WTC11 (cell line): ENCODE data around the gene RLN2. TPM values are rescaled to one million over a fixed set of nuclear protein-coding genes. Genes with fewer than 3 reads are reported as not detected.

ENCODE experiments used
- ATAC-seq: fragments of 200-7000 bp; cut with Tn5 transposase; 2 replicates; pipeline ENCODE4 v1.10.0; 2021; ENCODE audit warnings: mild to moderate bottlenecking, moderate library complexity
- CTCF ChIA-PET: fragments of 300-600 bp; sonication (Branson Sonifier 250); formaldehyde crosslinking; loops from one replicate; lab custom pipeline; 2021; ENCODE audit warnings: antibody characterized with exemption; lab: Charles Lee
- POLR2A ChIA-PET: fragments of 350-600 bp; sonication (Branson Sonifier 250); formaldehyde crosslinking; loops from one replicate; lab custom pipeline; 2021; ENCODE audit warnings: antibody characterized with exemption; lab: Charles Lee
- DNase-seq: peaks from one replicate; pipeline ENCODE4 v3.0.0; 2021; ENCODE audit warnings: low spot score
- H3K27ac Mint-ChIP-seq: 2 replicates; pipeline ENCODE4 v1.8.0; 2021; ENCODE audit warnings: mixed read lengths
- H3K27me3 Mint-ChIP-seq: 2 replicates; pipeline ENCODE4 v1.8.0; 2021; ENCODE audit warnings: low read depth, mild to moderate bottlenecking, moderate library complexity, mixed read lengths
- H3K36me3 Mint-ChIP-seq: 2 replicates; pipeline ENCODE4 v1.8.0; 2021; ENCODE audit warnings: mixed read lengths
- H3K4me1 Mint-ChIP-seq: 2 replicates; pipeline ENCODE4 v1.8.0; 2022; ENCODE audit warnings: mixed read lengths
- H3K4me3 Mint-ChIP-seq: 2 replicates; pipeline ENCODE4 v1.8.0; 2021; ENCODE audit warnings: mild to moderate bottlenecking, moderate library complexity, mixed read lengths
- H3K9me3 Mint-ChIP-seq: 2 replicates; pipeline ENCODE4 v1.8.0; 2021; ENCODE audit warnings: mixed read lengths
- ATF2 ChIP-seq: sonication (generic); formaldehyde crosslinking; IDR thresholded peaks from 2 replicates; pipeline ENCODE4 v1.8.1; 2022; ENCODE audit warnings: low read depth, missing genetic modification reagents, borderline replicate concordance
- ATF6 ChIP-seq: sonication (generic); formaldehyde crosslinking; IDR thresholded peaks from 2 replicates; pipeline ENCODE4 v1.8.1; 2023; ENCODE audit warnings: mild to moderate bottlenecking, missing genetic modification reagents
- ELF4 ChIP-seq: sonication (generic); formaldehyde crosslinking; IDR thresholded peaks from 2 replicates; pipeline ENCODE4 v1.8.1; 2022; ENCODE audit warnings: low read depth, mild to moderate bottlenecking, moderate library complexity, missing genetic modification reagents
- JAZF1 ChIP-seq: fragments of 250-450 bp; sonication (Bioruptor Pico); IDR thresholded peaks from 2 replicates; pipeline ENCODE4 v1.9.0; 2021; ENCODE audit warnings: moderate library complexity, mild to moderate bottlenecking, inconsistent platforms
- NFYB ChIP-seq: sonication (generic); formaldehyde crosslinking; conservative IDR thresholded peaks from 2 replicates; pipeline ENCODE4 v1.8.0; 2022; ENCODE audit warnings: low read depth, missing genetic modification reagents
- NR3C1 ChIP-seq: sonication (generic); formaldehyde crosslinking; conservative IDR thresholded peaks from 2 replicates; pipeline ENCODE4 v1.8.1; 2023; ENCODE audit warnings: low read depth, mild to moderate bottlenecking, missing genetic modification reagents
- PRRX2 ChIP-seq: fragments of 250-450 bp; sonication (Bioruptor Pico); IDR thresholded peaks from 2 replicates; pipeline ENCODE4 v1.8.0; 2021; ENCODE audit warnings: mild to moderate bottlenecking
- STAT6 ChIP-seq: sonication (generic); formaldehyde crosslinking; conservative IDR thresholded peaks from 2 replicates; pipeline ENCODE4 v1.8.1; 2023; ENCODE audit warnings: mild to moderate bottlenecking, low read depth, missing genetic modification reagents, moderate library complexity
- USF2 ChIP-seq: sonication (generic); formaldehyde crosslinking; IDR thresholded peaks from 2 replicates; pipeline ENCODE4 v1.8.1; 2023; ENCODE audit warnings: mild to moderate bottlenecking, missing genetic modification reagents, moderate library complexity
- ZMAT4 ChIP-seq: fragments of 250-450 bp; sonication (Bioruptor Pico); IDR thresholded peaks from 2 replicates; pipeline ENCODE4 v1.9.0; 2021; ENCODE audit warnings: mild to moderate bottlenecking
- ZNF219 ChIP-seq: sonication (generic); formaldehyde crosslinking; IDR thresholded peaks from 2 replicates; pipeline ENCODE4 v1.8.0; 2023; ENCODE audit warnings: missing genetic modification reagents, mild to moderate bottlenecking, borderline replicate concordance
- ZNF532 ChIP-seq: fragments of 250-450 bp; sonication (Bioruptor Pico); IDR thresholded peaks from 2 replicates; pipeline ENCODE4 v1.9.0; 2021; ENCODE audit warnings: mild to moderate bottlenecking, borderline replicate concordance
- total RNA-seq: library from RNA; stranded (reverse); gene quantifications from 3 replicates; pipeline ENCODE4 v1.2.3, GENCODE V29; 2021

The RLN2 gene
- total RNA-seq, 1 experiment from 2014 or later: 4.0 TPM

GRCh38 chr9:5288591-5288990 lies 15.9 kb downstream of the RLN2 start:
- no peaks in the 10 kb centered on the region for H3K36me3 Mint-ChIP-seq
- H3K27me3 Mint-ChIP-seq: peaks cover 6% of the 10 kb centered on the region; the same call in 1 of the 2 replicates
- POLR2A ChIA-PET: no interaction called here

GRCh38 chr9:5286262-5286661 lies 18.3 kb downstream of the RLN2 start:
- Mint-ChIP-seq H3K4me3 (no peak overlapping the region), H3K27ac (no peak overlapping the region), H3K4me1 (no peaks in the 10 kb centered on the region), H3K27me3 (peaks cover 6% of the 10 kb centered on the region; the same call in 1 of the 2 replicates), H3K36me3 (no peaks in the 10 kb centered on the region), H3K9me3 (peaks cover 19% of the 10 kb centered on the region)
- ChIA-PET CTCF (no interaction called here), POLR2A (no interaction called here)
- no peak for DNase-seq
- no peak for ATAC-seq
- no peak for TF ChIP-seq PRRX2 (CRISPR knock-in tag)
- no peak for TF ChIP-seq ZNF219
- no peak for TF ChIP-seq USF2 (CRISPR knock-in tag)
- no peak for TF ChIP-seq ZMAT4 (CRISPR knock-in tag)
- no peak for TF ChIP-seq NFYB
- no peak for TF ChIP-seq ATF2 (CRISPR knock-in tag)
- TF ChIP-seq ELF4: no peak
- TF ChIP-seq STAT6: no peak
- no peak for TF ChIP-seq NR3C1 (CRISPR knock-in tag)

More at GRCh38 chr9:5288591-5288990, 15.9 kb downstream of the RLN2 start:
- Mint-ChIP-seq H3K27ac (no peak overlapping the region), H3K4me1 (peaks cover 7% of the 10 kb centered on the region), H3K4me3 (no peak overlapping the region), H3K9me3 (peaks cover 20% of the 10 kb centered on the region)
- ATAC-seq (no peak), DNase-seq (no peak)
- TF ChIP-seq JAZF1 (no peak), ATF2 (CRISPR knock-in tag) (no peak), ZNF532 (CRISPR knock-in tag) (no peak), ATF6 (CRISPR knock-in tag) (no peak)
- CTCF ChIA-PET: no interaction called here
